Stomach (tissue), 9 donors: ENCODE data around the gene SRSF3. TPM values are rescaled to one million over a fixed set of nuclear protein-coding genes. Genes with fewer than 3 reads are reported as not detected.
A peak's percentile ranks its signal among the peaks of the same experiment; 100 is the strongest.

ENCODE experiments used
- DNase-seq, 2 donors: peaks; one replicate each; pipeline versions ENCODE4 v3.0.0 to v3.0.0-alpha.2; 2013 to 2019
- H3K27ac ChIP-seq, 5 donors: fragments of 200-600 bp in 4 of 5; sonication (generic) in 4 of 5; one replicate each; pipeline ENCODE4 v1.5.1; 2013 to 2019; ENCODE audit warnings: mild to moderate bottlenecking in 1 of 5, moderate library complexity in 1 of 5
- H3K27me3 ChIP-seq, 3 donors: fragments of 200-600 bp; sonication (generic); one replicate each; pipeline ENCODE4 v1.5.1; 2017 to 2019; ENCODE audit warnings: mixed run types in 1 of 3
- H3K36me3 ChIP-seq, 4 donors: fragments of 200-600 bp; sonication (generic); 1 replicate in 3 of 4; 2 replicates in 1 of 4; pipeline ENCODE4 v1.5.1; 2016 to 2019
- H3K4me1 ChIP-seq, 4 donors: fragments of 200-600 bp; sonication (generic); one replicate each; pipeline ENCODE4 v1.5.1; 2016 to 2019
- H3K4me3 ChIP-seq, 4 donors: fragments of 200-600 bp; sonication (generic) in 3 of 4; one replicate each; pipeline ENCODE4 v1.5.1; 2016 to 2019; ENCODE audit warnings: mild to moderate bottlenecking in 1 of 4
- H3K9me3 ChIP-seq, 4 donors: fragments of 200-600 bp; sonication (generic); one replicate each; pipeline ENCODE4 v1.5.1; 2016 to 2019
- CTCF ChIP-seq, 7 experiments: fragments of 450-650 bp in 4 of 7; fragments of 200-600 bp in 3 of 7; sonication (generic) in 3 of 7; IDR thresholded peaks; one replicate each; pipeline ENCODE4 v1.5.1; 2016 to 2019; ENCODE audit warnings: antibody characterized with exemption in 7 of 7, control low read depth in 2 of 7, mild to moderate bottlenecking in 1 of 7
- EP300 ChIP-seq: sonication (generic); formaldehyde crosslinking; IDR thresholded peaks from one replicate; pipeline ENCODE4 v1.6.1; 2017; ENCODE audit warnings: antibody characterized with exemption
- POLR2A ChIP-seq, 4 donors: fragments of 450-650 bp; IDR thresholded peaks; one replicate each; pipeline ENCODE4 v1.6.1; 2016; ENCODE audit warnings: antibody characterized with exemption in 4 of 4, control low read depth in 2 of 4, mild to moderate bottlenecking in 1 of 4, moderate library complexity in 1 of 4
- POLR2AphosphoS5 ChIP-seq, 3 donors: sonication (generic); formaldehyde crosslinking; IDR thresholded peaks; one replicate each; pipeline ENCODE4 v1.6.1; 2016; ENCODE audit warnings: antibody characterized with exemption in 3 of 3
- WGBS, 5 donors: extraction: QIAGEN DNeasy Blood & Tissue Kit in 3 of 5; methylation state at CpG; one replicate each; pipeline versions ENCODE4 v1.1.5 to v1.1.7; 2013 to 2018; 5-methylcytosine and 5-hydroxymethylcytosine counted together
- intact Hi-C: fragments of 100-400 bp; cut with DNase I; formaldehyde crosslinking; loops from one replicate; pipeline ENCODE4 v1.15.1; 2023; ENCODE audit warnings: low total_unique reads
- polyA plus RNA-seq, 3 donors: library from polyadenylated mRNA; stranded (reverse); fragments of 200-250 nt; gene quantifications; one replicate each; pipeline ENCODE4 v1.2.3, GENCODE V29; 2013
- total RNA-seq, 5 donors: library from RNA; depleted of rRNA; stranded (reverse); fragments of >200 nt; gene quantifications; one replicate each; pipeline versions ENCODE4 v1.1.0 to v1.2.3, GENCODE V29; 2014 to 2016
- donor health status: healthy with polysubstance abuse.
- donor health status: Bipolar disorder and iron deficiency.
- donor health status: healthy.

SRSF3 gene
- total and polyA plus RNA-seq, 8 donors = 77.2 to 250 (median 146) TPM

- Histone ChIP-seq H3K4me3 (no peak overlapping the region), H3K9me3 (no peaks in the 10 kb centered on the region), H3K27ac (no peak overlapping the region), H3K4me1 (peaks cover 21 to 73% (median 28%) of the 10 kb centered on the region in 4 donors), H3K36me3 (peaks cover 23 to 59% (median 50%) of the 10 kb centered on the region in 4 donors), H3K27me3 (no peaks in the 10 kb centered on the region)
- whole genome bisulfite sequencing, 5 donors = 88 to 94% (median 92%) methylated on average over 9 of the region's 9 CpGs
- TF ChIP-seq CTCF (IDR thresholded peaks at IDR 0.05) = no peak
- no peak for TF ChIP-seq EP300
- no peak for TF ChIP-seq POLR2A (IDR thresholded peaks at IDR 0.05)
- no peak for TF ChIP-seq POLR2AphosphoS5 (IDR thresholded peaks at IDR 0.05)
- DNase-seq = no peak
- intact Hi-C loops = no loop called here
Measured at GRCh38 chr6:36613200-36613995, 19.2 kb downstream of the SRSF3 start.

GRCh38 chr6:36615018-36615761 lies 21.0 kb downstream of the SRSF3 start:
- DNase-seq = peak in 1 of 2 donors; percentile 76
- 35 to 44% (median 39%) methylated on average over 7 of the region's 7 CpGs for WGBS, 5 donors
- Histone ChIP-seq H3K27ac (peak overlapping the region in 4 of 5 donors; percentile 3 to 31 (median 14)), H3K36me3 (peaks cover 14 to 42% (median 33%) of the 10 kb centered on the region in 4 donors), H3K4me3 (no peak overlapping the region), H3K9me3 (no peaks in the 10 kb centered on the region), H3K27me3 (no peaks in the 10 kb centered on the region), H3K4me1 (peaks cover 10 to 56% (median 16%) of the 10 kb centered on the region in 4 donors)
- TF ChIP-seq POLR2AphosphoS5 (IDR thresholded peaks at IDR 0.05) (peak in 1 of 3 donors; percentile 28), POLR2A (IDR thresholded peaks at IDR 0.05) (no peak), CTCF (IDR thresholded peaks at IDR 0.05) (peak in 4 of 7 experiments; percentile 55 to 71 (median 70))
- intact Hi-C loops = no loop called here

GRCh38 chr6:36616893-36617521 lies 22.8 kb downstream of the SRSF3 start:
- 23 to 52% (median 33%) methylated on average over 5 of the region's 5 CpGs for WGBS, 5 donors
- intact Hi-C loops = no loop called here
- H3K27me3 ChIP-seq = no peaks in the 10 kb centered on the region
- peaks cover 10 to 50% (median 16%) of the 10 kb centered on the region in 4 donors for H3K4me1 ChIP-seq
- H3K9me3 ChIP-seq = no peaks in the 10 kb centered on the region
- H3K4me3 ChIP-seq = no peak overlapping the region
- peak; percentile 73 to 82 for DNase-seq
- TF ChIP-seq CTCF (IDR thresholded peaks at IDR 0.05) (no peak), EP300 (no peak), POLR2A (IDR thresholded peaks at IDR 0.05) (no peak), POLR2AphosphoS5 (IDR thresholded peaks at IDR 0.05) (peak in 2 of 3 donors; percentile 52 to 66)
- H3K36me3 ChIP-seq = peaks cover 10 to 24% (median 16%) of the 10 kb centered on the region in 4 donors
- peak overlapping the region; percentile 43 to 55 (median 52) for H3K27ac ChIP-seq
